ENCODE results near the gene MLN.

Gene MLN

DNA sequence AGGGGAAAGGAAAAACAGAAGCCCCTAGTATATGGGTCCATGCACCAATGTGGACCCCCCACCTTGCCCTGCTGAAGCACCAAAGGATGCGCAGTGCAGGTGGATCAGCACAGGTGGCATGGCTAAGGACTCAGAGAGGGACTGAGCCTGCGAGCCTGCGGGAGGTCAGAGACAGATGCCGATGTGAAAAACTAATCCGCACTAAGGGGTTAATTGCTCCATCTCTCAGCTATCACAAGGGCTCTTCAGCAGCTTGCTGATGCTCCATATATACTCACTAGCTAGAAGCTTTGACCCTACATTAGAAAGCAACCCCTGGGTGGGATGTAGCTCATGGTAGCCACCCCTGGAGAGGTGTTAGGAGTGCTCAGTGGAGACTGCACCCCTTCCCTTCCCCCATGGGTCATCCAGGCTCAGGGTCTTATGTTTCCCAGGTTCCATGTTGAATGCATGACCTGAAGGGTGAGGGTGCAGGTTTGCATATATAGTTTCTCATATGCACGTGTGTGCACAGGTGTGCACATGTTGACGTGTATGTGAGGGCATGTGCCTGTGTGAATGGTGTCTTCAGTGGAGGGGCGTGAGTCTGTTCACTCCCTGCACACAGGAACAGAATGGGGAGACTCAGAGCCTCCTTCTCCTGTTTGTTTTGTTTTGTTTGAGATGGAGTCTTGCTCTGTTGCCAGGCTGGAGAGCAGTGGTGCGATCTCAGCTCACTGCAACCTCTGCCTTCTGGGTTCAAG is 43.7 kb downstream of the MLN start:
- Mint-ChIP-seq H3K36me3 (no peaks in the 10 kb centered on the region), H3K27ac (no peak overlapping the region), H3K27me3 (peaks cover 0 to 25% of the 10 kb centered on the region in 2 donors), H3K4me1 (peaks cover 0 to 6% of the 10 kb centered on the region in 2 donors), H3K9me3 (no peaks in the 10 kb centered on the region), H3K4me3 (no peak overlapping the region)
- no peak for DNase-seq
- no peak for ATAC-seq (replicated peaks)

- no peak overlapping the region for H3K27ac Mint-ChIP-seq
Measured at GRCh38 chr6:33758815-33759216, 45.0 kb downstream of the MLN start.

DNA sequence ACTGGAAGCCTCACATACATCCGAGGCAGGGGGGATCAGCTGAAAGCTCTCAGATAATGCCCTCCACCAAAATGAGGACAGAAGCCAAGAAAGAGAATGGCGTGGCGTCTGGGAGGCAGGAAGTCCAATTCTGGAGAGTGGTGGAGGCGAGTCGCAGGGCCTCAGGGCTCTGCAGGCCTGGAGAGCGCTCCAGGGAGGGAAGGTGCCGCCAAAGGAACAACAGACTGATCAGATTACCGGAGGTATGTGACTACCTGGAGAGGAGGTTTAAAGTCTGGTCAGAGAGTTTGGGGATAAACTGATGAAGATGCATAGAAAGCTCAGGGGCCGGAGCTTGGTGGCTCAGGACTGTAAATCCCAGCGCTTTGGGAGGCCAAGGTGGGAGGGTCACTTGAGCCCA is 45.9 kb downstream of the MLN start:
- Mint-ChIP-seq H3K36me3 (no peaks in the 10 kb centered on the region), H3K9me3 (no peaks in the 10 kb centered on the region), H3K27me3 (peaks cover 0 to 18% of the 10 kb centered on the region in 2 donors), H3K4me3 (no peak overlapping the region), H3K4me1 (peaks cover 0 to 6% of the 10 kb centered on the region in 2 donors), H3K27ac (no peak overlapping the region)
- no peak for DNase-seq
- ATAC-seq (replicated peaks), result no peak

More at GRCh38 chr6:33758815-33759216, 45.0 kb downstream of the MLN start:
- H3K36me3 Mint-ChIP-seq, result no peaks in the 10 kb centered on the region
- no peaks in the 10 kb centered on the region for H3K9me3 Mint-ChIP-seq
- ATAC-seq (replicated peaks) (no peak), DNase-seq (no peak)
- H3K4me1 Mint-ChIP-seq, result peaks cover 0 to 6% of the 10 kb centered on the region in 2 donors
- peaks cover 0 to 21% of the 10 kb centered on the region in 2 donors for H3K27me3 Mint-ChIP-seq
- H3K4me3 Mint-ChIP-seq, result no peak overlapping the region

DNA sequence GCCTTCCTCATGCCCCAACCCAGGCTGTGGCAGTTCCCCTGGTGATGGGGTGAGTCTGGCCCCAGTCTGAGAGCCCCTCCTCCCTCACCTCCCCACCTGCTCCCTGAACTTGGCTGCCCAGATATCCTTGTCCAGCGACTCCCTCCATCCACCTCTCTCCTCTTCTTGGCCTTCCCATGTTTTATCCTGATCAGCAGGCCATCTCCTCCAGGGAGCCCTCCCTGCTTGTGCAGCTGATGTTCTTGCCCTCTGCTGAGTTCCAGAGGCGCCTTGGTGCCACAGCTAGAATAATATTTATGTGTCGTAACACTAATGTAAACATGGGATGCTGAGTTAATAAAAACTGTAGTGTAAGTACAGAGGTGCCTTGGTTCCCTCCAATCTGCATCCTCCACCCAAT is 46.7 kb downstream of the MLN start:
- no peak for DNase-seq
- Mint-ChIP-seq H3K9me3 (no peaks in the 10 kb centered on the region), H3K27ac (no peak overlapping the region), H3K4me1 (peaks cover 0 to 4% of the 10 kb centered on the region in 2 donors), H3K27me3 (peaks cover 0 to 15% of the 10 kb centered on the region in 2 donors), H3K36me3 (no peaks in the 10 kb centered on the region), H3K4me3 (no peak overlapping the region)
- no peak for ATAC-seq (replicated peaks)

DNA sequence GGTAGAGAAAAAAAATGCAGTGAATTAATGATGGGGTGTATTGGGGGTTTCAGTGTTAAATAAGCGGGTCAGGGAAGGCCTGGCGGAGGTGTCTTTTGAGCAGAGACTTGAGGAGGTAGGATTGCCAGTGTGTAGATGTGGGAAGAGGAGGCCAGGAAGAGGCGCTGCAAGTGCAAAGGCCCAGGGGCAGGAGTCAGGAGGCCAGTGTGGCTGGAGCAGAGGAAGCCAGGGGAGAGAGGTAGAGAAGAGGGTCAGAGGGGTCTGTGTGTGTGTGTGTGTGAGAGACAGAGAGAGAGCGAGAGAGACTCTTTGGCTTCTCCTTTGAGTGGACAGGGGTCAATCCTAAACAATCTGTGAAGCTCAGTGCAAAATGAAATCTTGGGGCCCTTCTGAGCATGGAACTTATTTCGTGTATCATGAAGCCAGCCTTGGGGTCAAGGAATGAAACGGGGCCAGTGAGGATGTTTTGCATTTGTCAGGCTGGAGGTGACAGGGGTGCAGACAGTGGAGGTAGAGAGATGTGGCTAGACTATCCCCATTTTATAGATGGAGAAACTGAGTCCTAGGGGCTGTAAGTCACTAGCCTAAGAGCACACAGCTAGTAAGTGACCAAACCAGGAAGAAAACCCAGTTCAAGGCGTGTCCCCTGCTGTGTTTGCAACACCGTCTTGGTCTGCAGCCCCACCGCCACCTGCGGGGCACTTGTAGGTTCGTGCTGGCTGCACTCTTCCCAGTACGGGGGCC is 47.4 kb downstream of the MLN start:
- H3K27me3 Mint-ChIP-seq, result peaks cover 0 to 14% of the 10 kb centered on the region in 2 donors
- ATAC-seq (replicated peaks), result no peak
- no peaks in the 10 kb centered on the region for H3K9me3 Mint-ChIP-seq
- no peak overlapping the region for H3K4me3 Mint-ChIP-seq
- H3K4me1 Mint-ChIP-seq, result peaks cover 0 to 3% of the 10 kb centered on the region in 2 donors
- no peak for DNase-seq
- no peaks in the 10 kb centered on the region for H3K36me3 Mint-ChIP-seq
- no peak overlapping the region for H3K27ac Mint-ChIP-seq

DNA sequence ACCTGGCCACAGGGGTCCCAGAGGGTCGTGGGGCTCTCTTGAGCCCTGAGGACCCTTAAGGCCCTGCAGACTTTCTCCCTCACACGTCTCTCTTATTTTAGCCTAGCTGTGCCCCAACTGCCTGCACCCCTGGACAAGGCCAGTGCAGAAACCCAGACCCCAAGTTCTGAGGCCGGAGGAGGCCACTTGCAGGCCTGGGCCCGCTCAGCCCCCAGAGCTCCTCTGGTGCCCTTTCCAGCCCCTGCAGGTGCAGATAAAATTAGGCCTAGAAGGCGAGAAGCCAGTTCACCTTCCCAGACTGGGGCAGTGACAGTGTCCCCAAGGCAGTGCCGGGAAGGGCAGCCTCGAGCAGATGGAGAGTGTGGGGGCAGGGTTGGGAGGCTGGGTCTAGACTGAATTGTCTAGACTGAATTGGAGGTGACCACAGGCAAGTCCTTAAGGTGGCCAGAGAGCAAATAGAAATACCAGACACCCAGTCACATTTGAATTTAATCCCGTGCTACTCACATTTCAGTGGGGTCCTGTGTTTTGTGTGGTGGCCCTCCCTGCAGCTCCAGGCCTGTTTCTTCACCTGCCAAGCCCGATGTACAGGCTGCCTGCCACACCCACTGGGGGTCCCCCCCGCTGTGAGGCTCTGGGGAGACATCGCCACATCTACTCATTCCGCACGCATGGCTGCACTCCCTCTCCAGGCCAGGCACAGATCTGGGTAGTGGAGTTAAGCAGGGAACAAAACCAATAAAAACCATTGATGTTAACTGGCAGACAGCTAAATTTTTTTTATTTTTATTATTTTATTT is 48.5 kb downstream of the MLN start:
- DNase-seq (no peak), ATAC-seq (replicated peaks) (no peak)
- H3K27me3 Mint-ChIP-seq, result peaks cover 0 to 14% of the 10 kb centered on the region in 2 donors
- peaks cover 0 to 3% of the 10 kb centered on the region in 2 donors for H3K4me1 Mint-ChIP-seq
- H3K27ac Mint-ChIP-seq, result no peak overlapping the region
- no peak overlapping the region for H3K4me3 Mint-ChIP-seq
- H3K36me3 Mint-ChIP-seq, result no peaks in the 10 kb centered on the region
- H3K9me3 Mint-ChIP-seq, result no peaks in the 10 kb centered on the region

- ATAC-seq (replicated peaks), result no peak
- Mint-ChIP-seq H3K27me3 (peaks cover 0 to 16% of the 10 kb centered on the region in 2 donors), H3K9me3 (no peaks in the 10 kb centered on the region), H3K4me1 (peaks cover 0 to 3% of the 10 kb centered on the region in 2 donors), H3K36me3 (no peaks in the 10 kb centered on the region), H3K4me3 (no peak overlapping the region), H3K27ac (no peak overlapping the region)
- no peak for DNase-seq
Measured at GRCh38 chr6:33754222-33754621, 49.6 kb downstream of the MLN start.

DNA sequence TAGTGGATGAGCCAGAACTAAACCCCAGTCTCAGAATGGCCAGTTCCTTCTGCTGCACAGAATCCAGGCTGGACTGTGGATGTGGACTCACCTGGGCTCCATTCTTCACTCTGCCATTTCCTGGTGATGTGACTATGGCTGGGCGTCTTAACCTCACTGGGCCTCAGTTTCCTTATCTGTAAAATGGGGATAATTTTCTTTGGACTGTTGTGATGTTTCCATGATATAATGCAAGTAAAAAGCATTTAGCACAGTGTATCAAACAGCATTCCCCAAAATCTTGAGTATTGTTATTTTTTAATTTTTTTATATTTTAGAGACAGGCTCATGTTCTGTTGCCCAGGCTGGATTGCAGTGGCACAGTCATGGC is 51.2 kb downstream of the MLN start:
- H3K27ac Mint-ChIP-seq, result no peak overlapping the region
- no peaks in the 10 kb centered on the region for H3K9me3 Mint-ChIP-seq
- peaks cover 0 to 3% of the 10 kb centered on the region in 2 donors for H3K4me1 Mint-ChIP-seq
- no peak overlapping the region for H3K4me3 Mint-ChIP-seq
- H3K27me3 Mint-ChIP-seq, result peaks cover 7 to 23% of the 10 kb centered on the region in 2 donors
- DNase-seq, result no peak
- no peaks in the 10 kb centered on the region for H3K36me3 Mint-ChIP-seq
- no peak for ATAC-seq (replicated peaks)

GRCh38 chr6:33751771-33752645 is 51.8 kb downstream of the MLN start:
- Mint-ChIP-seq H3K27ac (no peak overlapping the region), H3K36me3 (no peaks in the 10 kb centered on the region), H3K4me1 (peaks cover 0 to 3% of the 10 kb centered on the region in 2 donors), H3K27me3 (peaks cover 13 to 24% of the 10 kb centered on the region in 2 donors), H3K9me3 (no peaks in the 10 kb centered on the region), H3K4me3 (no peak overlapping the region)
- no peak for DNase-seq
- ATAC-seq (replicated peaks), result no peak

DNA sequence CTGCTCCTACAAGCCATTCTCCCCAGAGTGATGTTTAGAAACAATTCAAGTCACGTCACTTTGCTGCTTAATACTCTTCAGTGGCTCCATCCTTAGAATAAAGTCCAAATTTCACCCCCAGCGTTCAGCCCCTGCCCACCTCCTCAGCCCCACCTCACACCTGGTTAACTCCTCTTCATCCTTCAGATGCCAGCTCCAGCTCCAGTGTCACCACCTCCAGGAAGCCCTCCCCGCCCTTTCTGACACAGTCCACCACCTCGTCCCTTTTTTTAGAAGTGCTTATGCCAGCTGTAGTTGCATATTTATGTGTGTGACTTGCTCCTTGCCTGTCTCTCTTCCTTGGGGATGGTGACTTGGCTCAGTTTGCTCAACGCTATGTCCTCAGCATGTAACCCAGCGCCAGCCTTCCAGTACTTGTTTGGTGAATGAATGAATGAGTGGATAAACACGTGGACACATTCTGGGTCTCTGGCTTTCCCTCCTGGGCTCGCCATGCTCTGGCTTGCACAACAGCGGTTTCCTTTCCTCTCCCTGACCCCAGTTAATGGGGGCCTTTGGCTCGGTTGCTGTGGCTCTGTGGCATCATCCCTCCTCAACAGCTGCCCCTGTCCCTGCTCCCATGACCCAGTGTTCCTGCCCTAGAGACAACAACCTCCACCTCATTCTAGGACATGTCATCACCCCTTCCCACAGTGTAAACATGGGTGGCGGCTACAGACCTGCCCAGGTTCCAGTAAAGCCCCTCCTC is 53.4 kb downstream of the MLN start:
- Mint-ChIP-seq H3K9me3 (no peaks in the 10 kb centered on the region), H3K4me1 (peaks cover 0 to 3% of the 10 kb centered on the region in 2 donors), H3K36me3 (no peaks in the 10 kb centered on the region), H3K27ac (peak overlapping the region; percentile 6), H3K27me3 (peaks cover 15 to 17% of the 10 kb centered on the region in 2 donors), H3K4me3 (no peak overlapping the region)
- no peak for ATAC-seq (replicated peaks)
- DNase-seq, result no peak

- H3K27me3 Mint-ChIP-seq, result peaks cover 15 to 18% of the 10 kb centered on the region in 2 donors
- peaks cover 0 to 2% of the 10 kb centered on the region in 2 donors for H3K4me1 Mint-ChIP-seq
- ATAC-seq (replicated peaks), result no peak
- H3K4me3 Mint-ChIP-seq, result no peak overlapping the region
- H3K36me3 Mint-ChIP-seq, result no peaks in the 10 kb centered on the region
- no peaks in the 10 kb centered on the region for H3K9me3 Mint-ChIP-seq
- no peak for DNase-seq
- H3K27ac Mint-ChIP-seq, result no peak overlapping the region
Measured at GRCh38 chr6:33749401-33749800, 54.4 kb downstream of the MLN start.

DNA sequence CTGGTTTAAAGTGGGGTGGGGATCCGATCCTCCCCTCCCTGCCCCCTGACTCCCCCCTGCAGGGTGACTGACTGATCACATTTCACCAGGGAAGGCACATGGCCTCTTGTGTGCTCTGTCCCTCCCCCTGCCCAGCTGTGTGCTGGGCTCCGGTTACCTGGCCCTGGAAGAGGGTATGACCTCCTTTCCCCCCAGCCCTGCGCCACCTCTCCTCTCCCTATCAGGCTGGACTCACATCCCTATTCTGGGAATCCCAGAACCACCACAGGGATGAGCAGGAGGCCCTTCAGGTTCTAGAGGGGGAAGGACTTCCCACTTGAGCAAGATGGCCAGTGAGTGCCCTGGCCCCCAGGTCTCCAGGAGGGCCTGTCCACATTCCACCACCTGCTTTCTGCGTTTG is 55.0 kb downstream of the MLN start:
- no peak overlapping the region for H3K27ac Mint-ChIP-seq
- DNase-seq, result no peak
- H3K36me3 Mint-ChIP-seq, result no peaks in the 10 kb centered on the region
- H3K9me3 Mint-ChIP-seq, result no peaks in the 10 kb centered on the region
- peaks cover 3 to 7% of the 10 kb centered on the region in 2 donors for H3K4me1 Mint-ChIP-seq
- H3K27me3 Mint-ChIP-seq, result peaks cover 15 to 18% of the 10 kb centered on the region in 2 donors
- no peak for ATAC-seq (replicated peaks)
- no peak overlapping the region for H3K4me3 Mint-ChIP-seq

- H3K27me3 Mint-ChIP-seq, result peaks cover 17 to 24% of the 10 kb centered on the region in 2 donors
- peaks cover 3 to 7% of the 10 kb centered on the region in 2 donors for H3K4me1 Mint-ChIP-seq
- no peak overlapping the region for H3K4me3 Mint-ChIP-seq
- H3K27ac Mint-ChIP-seq, result no peak overlapping the region
- no peaks in the 10 kb centered on the region for H3K9me3 Mint-ChIP-seq
- no peak for ATAC-seq (replicated peaks)
- DNase-seq, result no peak
- no peaks in the 10 kb centered on the region for H3K36me3 Mint-ChIP-seq
Measured at GRCh38 chr6:33747823-33748222, 56.0 kb downstream of the MLN start.

All from stimulated activated naive B cell treated with anti-CD40 and anti-IgM and Interleukin-4, amounts not matched to agents 10 μg/mL and 1 μg/mL and 100 μg/mL, for 72 hours (primary cell).